Skeletal muscle satellite cell (primary cell): ENCODE results near the gene ZSWIM3.
"Not testable (repeated sequence)": the region's sequence is repeated elsewhere in the genome, so short reads cannot be mapped to it uniquely, and the experiment has no call there.

ENCODE experiments used
- H3K27me3 ChIP-seq: 2 replicates; pipeline ENCODE4 v1.7.0; 2013; ENCODE audit warnings: low read length; ENCODE audit not compliant: control insufficient read depth, insufficient read depth
- H3K36me3 ChIP-seq: 2 replicates; pipeline ENCODE4 v1.7.0; 2013; ENCODE audit warnings: mild to moderate bottlenecking, control low read depth, low read length; ENCODE audit not compliant: insufficient read depth
- H3K4me1 ChIP-seq: 2 replicates; pipeline ENCODE4 v1.7.0; 2013; ENCODE audit warnings: low read length; ENCODE audit not compliant: control insufficient read depth, insufficient read depth
- H3K4me2 ChIP-seq: 2 replicates; pipeline ENCODE4 v1.7.0; 2013; ENCODE audit warnings: mild to moderate bottlenecking, low read length
- H3K4me3 ChIP-seq: 2 replicates; pipeline ENCODE4 v1.7.0; 2013; ENCODE audit warnings: low read length
- H3K9ac ChIP-seq: 2 replicates; pipeline ENCODE4 v1.7.0; 2013; ENCODE audit warnings: mild to moderate bottlenecking, low read depth, low read length, moderate library complexity
- H3K9me3 ChIP-seq: replicated peaks from 2 replicates; pipeline ENCODE4 v1.7.0; 2013; ENCODE audit warnings: mild to moderate bottlenecking, control low read depth, low read length

ZSWIM3 gene

DNA sequence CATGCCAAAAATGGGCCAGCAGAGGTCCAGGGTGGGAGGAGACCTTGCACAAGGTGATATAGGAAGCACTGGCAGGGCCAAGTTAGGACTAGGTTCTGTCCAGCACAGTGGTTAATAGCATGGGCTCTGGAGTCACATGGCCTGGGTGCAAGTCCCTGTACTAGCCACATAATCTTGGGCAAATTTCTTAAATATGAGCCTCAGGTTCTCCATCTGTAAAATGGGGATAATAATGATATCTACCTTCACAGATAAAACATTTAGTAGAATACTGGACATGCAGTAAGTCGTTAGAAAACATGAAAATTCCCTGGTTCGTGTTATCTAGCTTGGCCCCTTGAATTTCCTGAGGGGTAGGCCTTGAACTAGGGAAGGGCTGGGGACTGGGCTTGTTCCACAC lies 39.9 kb downstream of the ZSWIM3 start:
- no peaks in the 10 kb centered on the region for H3K27me3 ChIP-seq
- H3K4me3 ChIP-seq = no peak overlapping the region
- no peak overlapping the region for H3K9ac ChIP-seq
- H3K36me3 ChIP-seq = peaks cover 51% of the 10 kb centered on the region
- peaks cover 7% of the 10 kb centered on the region for H3K4me1 ChIP-seq
- H3K4me2 ChIP-seq = no peak overlapping the region
- H3K9me3 ChIP-seq = no peaks in the 10 kb centered on the region

DNA sequence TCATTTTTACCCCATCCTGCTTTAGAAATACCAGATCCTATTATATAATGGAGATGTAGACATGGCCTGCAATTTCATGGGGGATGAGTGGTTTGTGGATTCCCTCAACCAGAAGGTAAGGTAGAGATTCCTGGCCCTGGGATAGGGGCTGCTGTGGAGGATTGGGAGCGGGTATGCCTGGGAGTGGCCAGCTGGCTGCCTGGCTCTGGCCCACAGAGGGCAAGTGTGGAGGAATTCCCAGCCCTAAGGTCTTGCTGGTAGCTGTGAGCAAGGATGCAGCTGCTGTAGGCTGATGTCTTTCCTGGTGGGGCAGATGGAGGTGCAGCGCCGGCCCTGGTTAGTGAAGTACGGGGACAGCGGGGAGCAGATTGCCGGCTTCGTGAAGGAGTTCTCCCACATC lies 40.3 kb downstream of the ZSWIM3 start:
- Histone ChIP-seq H3K9ac (no peak overlapping the region), H3K4me3 (no peak overlapping the region), H3K4me1 (peaks cover 3% of the 10 kb centered on the region), H3K9me3 (no peaks in the 10 kb centered on the region), H3K36me3 (peaks cover 47% of the 10 kb centered on the region), H3K27me3 (no peaks in the 10 kb centered on the region), H3K4me2 (no peak overlapping the region)

DNA sequence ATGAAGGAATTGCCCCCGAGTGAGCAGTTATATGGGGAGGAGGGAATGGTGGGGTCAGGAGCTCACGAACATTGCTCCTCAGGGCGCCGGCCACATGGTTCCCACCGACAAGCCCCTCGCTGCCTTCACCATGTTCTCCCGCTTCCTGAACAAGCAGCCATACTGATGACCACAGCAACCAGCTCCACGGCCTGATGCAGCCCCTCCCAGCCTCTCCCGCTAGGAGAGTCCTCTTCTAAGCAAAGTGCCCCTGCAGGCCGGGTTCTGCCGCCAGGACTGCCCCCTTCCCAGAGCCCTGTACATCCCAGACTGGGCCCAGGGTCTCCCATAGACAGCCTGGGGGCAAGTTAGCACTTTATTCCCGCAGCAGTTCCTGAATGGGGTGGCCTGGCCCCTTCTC lies 40.9 kb downstream of the ZSWIM3 start:
- no peaks in the 10 kb centered on the region for H3K27me3 ChIP-seq
- H3K4me3 ChIP-seq = no peak overlapping the region
- no peak overlapping the region for H3K4me2 ChIP-seq
- H3K9me3 ChIP-seq = no peaks in the 10 kb centered on the region
- peaks cover 44% of the 10 kb centered on the region for H3K36me3 ChIP-seq
- no peak overlapping the region for H3K9ac ChIP-seq
- H3K4me1 ChIP-seq = no peaks in the 10 kb centered on the region

DNA sequence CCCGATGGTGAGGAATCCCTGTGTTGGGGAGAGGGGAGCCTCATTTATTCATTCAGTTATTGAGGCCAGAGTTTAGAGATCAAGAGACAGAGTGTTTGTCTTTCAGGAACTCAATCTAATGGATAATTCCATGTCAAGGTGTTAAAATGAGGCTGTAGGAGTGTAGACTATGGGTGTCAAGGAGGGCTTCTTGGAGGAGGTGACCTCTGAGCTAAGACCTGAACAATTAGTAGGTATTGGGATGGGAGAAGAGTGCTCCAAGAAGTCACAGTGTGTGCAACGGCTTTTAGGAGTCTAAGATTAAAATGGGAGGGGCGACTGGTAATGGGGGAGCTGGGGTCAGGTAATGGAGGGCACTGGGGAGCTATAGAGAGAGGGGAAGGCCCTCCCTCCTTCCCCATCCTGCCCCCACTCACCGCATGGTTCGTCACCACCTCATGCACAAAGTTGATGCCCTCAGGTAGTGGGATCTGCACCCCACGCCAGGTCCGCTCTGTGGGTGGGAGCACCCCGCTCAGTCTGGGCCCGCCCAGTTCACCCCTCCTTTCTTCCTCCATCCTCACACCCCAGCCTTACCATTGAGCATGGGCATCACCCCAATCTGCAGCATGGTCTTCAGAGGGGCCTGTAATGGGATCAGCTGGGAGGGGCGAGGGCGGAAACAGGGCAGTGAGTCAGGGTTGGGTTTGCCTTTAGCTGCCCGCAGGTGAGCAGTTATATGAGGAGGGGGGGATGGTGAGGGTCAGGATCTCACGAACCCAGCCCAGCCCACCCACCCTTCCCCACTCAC lies 41.8 kb downstream of the ZSWIM3 start:
- Histone ChIP-seq H3K9ac (no peak overlapping the region), H3K9me3 (no peaks in the 10 kb centered on the region), H3K4me3 (no peak overlapping the region), H3K4me1 (no peaks in the 10 kb centered on the region), H3K4me2 (no peak overlapping the region), H3K27me3 (no peaks in the 10 kb centered on the region), H3K36me3 (peaks cover 38% of the 10 kb centered on the region)

GRCh38 chr20:45901332-45901731 lies 43.9 kb downstream of the ZSWIM3 start:
- H3K4me3 ChIP-seq, H3K27me3 ChIP-seq, H3K9ac ChIP-seq, H3K4me2 ChIP-seq, H3K9me3 ChIP-seq, H3K4me1 ChIP-seq: not testable (repeated sequence)
- peaks cover 26% of the 10 kb centered on the region for H3K36me3 ChIP-seq

GRCh38 chr20:45902199-45902701 lies 44.8 kb downstream of the ZSWIM3 start:
- H3K4me2 ChIP-seq = no peak overlapping the region
- H3K27me3 ChIP-seq = no peaks in the 10 kb centered on the region
- H3K9ac ChIP-seq = no peak overlapping the region
- no peaks in the 10 kb centered on the region for H3K9me3 ChIP-seq
- peaks cover 19% of the 10 kb centered on the region for H3K36me3 ChIP-seq
- peaks cover 3% of the 10 kb centered on the region for H3K4me1 ChIP-seq
- H3K4me3 ChIP-seq = no peak overlapping the region

DNA sequence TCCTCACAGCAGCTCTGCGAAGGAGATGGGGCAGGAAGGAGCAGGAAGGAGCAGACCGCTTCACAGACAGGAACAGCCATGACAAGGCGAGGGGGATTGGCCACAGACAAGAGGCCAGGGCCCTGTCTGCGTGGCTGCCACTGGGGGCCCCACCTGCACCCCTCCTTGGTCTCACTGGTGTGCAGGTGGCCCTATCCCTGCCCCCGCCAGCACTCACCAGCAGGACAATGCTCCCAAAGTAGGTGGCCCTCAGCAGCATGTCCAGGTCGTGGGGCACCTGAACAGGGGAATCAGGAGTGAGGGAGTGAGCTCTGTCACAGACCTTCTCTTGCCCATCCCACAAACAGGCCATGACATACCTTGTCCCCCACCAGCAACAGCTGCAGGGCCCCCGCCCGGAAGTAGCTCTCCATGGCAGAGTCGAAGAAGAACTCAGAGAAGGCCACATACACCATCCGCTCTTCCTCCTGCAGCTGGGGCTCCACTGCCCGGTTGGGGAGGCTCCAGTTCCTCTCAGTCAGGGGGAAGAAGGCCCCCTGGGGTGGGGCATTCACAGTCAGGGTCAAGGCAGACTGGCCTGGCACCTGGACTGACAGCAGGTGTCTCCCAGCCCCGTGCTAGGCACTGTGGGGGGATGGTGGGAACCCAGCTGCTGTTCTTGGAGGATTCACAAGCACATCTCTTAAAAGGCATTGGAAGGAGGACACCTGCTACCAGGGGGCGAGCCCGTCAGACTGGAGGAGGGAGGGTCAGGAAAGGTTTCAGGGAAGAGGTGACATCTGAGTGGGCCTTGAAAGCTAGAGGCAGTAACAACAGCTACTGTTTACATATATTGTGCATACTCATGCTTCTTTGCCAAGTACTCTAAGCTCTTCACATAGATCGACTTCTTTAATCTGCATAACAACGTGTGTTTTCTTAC lies 47.4 kb downstream of the ZSWIM3 start:
- Histone ChIP-seq H3K9ac (no peak overlapping the region), H3K9me3 (no peaks in the 10 kb centered on the region), H3K27me3 (no peaks in the 10 kb centered on the region), H3K4me2 (no peak overlapping the region), H3K4me1 (peaks cover 3% of the 10 kb centered on the region), H3K36me3 (no peaks in the 10 kb centered on the region), H3K4me3 (no peak overlapping the region)

DNA sequence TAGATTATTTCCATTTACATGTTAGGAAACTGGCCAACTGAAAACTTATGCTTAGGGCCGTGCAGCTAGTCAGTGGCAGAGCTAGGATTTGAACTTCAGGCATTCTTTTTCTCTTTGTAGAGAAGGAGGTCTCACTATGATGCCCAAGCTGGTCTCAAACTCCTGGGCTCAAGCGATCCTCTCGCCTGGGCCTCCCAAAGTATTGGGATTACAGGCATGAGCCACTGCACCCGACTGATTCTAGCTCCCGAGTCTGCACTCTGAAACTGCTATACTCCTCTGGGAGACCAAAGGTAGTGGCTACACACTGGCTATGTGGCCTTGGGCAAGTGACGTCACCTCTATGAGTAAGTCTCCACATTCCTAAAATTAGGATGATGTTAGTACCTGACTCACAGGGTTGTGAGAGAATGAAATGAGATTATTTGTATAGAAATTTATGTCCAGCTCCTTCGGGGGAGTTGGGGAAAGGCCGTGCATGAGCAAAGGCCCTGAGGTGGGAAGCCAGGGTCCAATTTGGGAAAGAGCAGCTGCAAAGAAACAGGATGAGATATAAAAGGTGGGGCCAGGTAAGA lies 48.2 kb downstream of the ZSWIM3 start:
- Histone ChIP-seq H3K9me3 (no peaks in the 10 kb centered on the region), H3K9ac (no peak overlapping the region), H3K4me2 (no peak overlapping the region), H3K4me1 (peaks cover 5% of the 10 kb centered on the region), H3K36me3 (no peaks in the 10 kb centered on the region), H3K4me3 (no peak overlapping the region), H3K27me3 (no peaks in the 10 kb centered on the region)

DNA sequence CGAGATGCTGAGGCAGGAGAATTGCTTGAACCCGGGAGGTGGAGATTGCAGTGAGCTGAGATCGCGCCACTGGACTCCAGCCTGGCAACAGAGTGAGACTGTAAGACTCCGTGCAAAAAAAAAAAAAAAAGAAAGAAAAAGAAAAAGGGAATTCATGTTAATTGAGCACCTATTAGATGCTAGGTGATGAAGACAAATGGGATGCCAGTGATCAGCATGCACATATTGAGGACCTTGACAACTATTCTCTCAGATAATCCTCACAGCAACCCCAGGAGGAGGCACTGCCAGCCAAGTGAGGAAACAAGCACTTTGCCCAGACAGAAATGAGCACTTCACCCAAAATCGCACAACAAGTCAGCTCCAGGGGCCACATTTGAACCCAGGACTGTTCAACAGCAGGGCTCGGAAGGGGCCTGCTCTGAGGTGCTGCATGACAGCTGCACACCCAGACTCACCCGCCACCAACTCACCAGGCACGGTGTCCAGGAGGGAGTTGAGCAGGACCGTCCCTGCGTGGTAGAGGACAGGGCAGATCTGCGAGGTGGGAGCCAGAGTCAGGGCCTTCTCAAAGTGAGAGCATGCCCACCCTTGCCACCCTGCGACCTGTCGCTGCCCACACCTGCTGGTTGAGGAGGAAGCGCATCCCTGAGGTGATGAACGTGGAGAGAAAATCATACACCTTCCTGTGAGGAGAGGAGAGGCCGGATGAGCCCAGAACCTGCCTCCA lies 50.0 kb downstream of the ZSWIM3 start:
- H3K9me3 ChIP-seq = no peaks in the 10 kb centered on the region
- H3K4me3 ChIP-seq = no peak overlapping the region
- H3K4me1 ChIP-seq = peaks cover 20% of the 10 kb centered on the region
- no peaks in the 10 kb centered on the region for H3K27me3 ChIP-seq
- H3K4me2 ChIP-seq = no peak overlapping the region
- no peaks in the 10 kb centered on the region for H3K36me3 ChIP-seq
- no peak overlapping the region for H3K9ac ChIP-seq

GRCh38 chr20:45908084-45908483 lies 50.7 kb downstream of the ZSWIM3 start:
- no peaks in the 10 kb centered on the region for H3K36me3 ChIP-seq

GRCh38 chr20:45909336-45909808 lies 52.0 kb downstream of the ZSWIM3 start:
- H3K4me1 ChIP-seq = peaks cover 22% of the 10 kb centered on the region
- H3K27me3 ChIP-seq = no peaks in the 10 kb centered on the region
- no peaks in the 10 kb centered on the region for H3K9me3 ChIP-seq
- no peak overlapping the region for H3K9ac ChIP-seq
- H3K4me3 ChIP-seq = no peak overlapping the region
- no peak overlapping the region for H3K4me2 ChIP-seq
- no peaks in the 10 kb centered on the region for H3K36me3 ChIP-seq

More at GRCh38 chr20:45908084-45908483, 50.7 kb downstream of the ZSWIM3 start:
- H3K4me2 ChIP-seq = no peak overlapping the region
- no peak overlapping the region for H3K9ac ChIP-seq
- H3K4me3 ChIP-seq = no peak overlapping the region
- H3K9me3 ChIP-seq = no peaks in the 10 kb centered on the region
- H3K4me1 ChIP-seq = peaks cover 22% of the 10 kb centered on the region
- H3K27me3 ChIP-seq = no peaks in the 10 kb centered on the region
